H1 (cell line): ENCODE results near the gene NLK. TPM values are rescaled to one million over a fixed set of nuclear protein-coding genes. Genes with fewer than 3 reads are reported as not detected.

ENCODE experiments used
- CTCF ChIA-PET: fragments of 300-600 bp; sonication (Branson Sonifier 250); formaldehyde crosslinking; loops from one replicate; lab custom pipeline; 2021; ENCODE audit not compliant: partially characterized antibody; lab: Charles Lee
- POLR2A ChIA-PET: fragments of 300-600 bp; sonication (Branson Sonifier 250); formaldehyde crosslinking; loops from one replicate; lab custom pipeline; 2021; ENCODE audit warnings: inconsistent platforms; ENCODE audit not compliant: partially characterized antibody; lab: Charles Lee
- DNase-seq, 2 experiments: peaks; one replicate each; pipeline versions ENCODE4 v3.0.0 to v3.0.0-alpha.2; 2010 to 2022; ENCODE audit warnings: low spot score in 2 of 2, low read depth in 1 of 2, mixed read lengths in 1 of 2
- FAIRE-seq: peaks from 2 replicates; lab custom pipeline; 2011; peaks lifted over from hg19 to GRCh38; lab: Jason Lieb, UNC
- H2AFZ ChIP-seq: 2 replicates; pipeline ENCODE4 v1.8.1; 2012; ENCODE audit warnings: low read length, inconsistent platforms
- H2AK5ac ChIP-seq: 2 replicates; pipeline ENCODE4 v1.6.1; 2013; ENCODE audit warnings: low read depth, low read length
- H2BK120ac ChIP-seq: replicated peaks from 2 replicates; pipeline ENCODE3; 2013; ENCODE audit warnings: low read depth, low read length, inconsistent platforms
- H2BK12ac ChIP-seq: 2 replicates; pipeline ENCODE4 v1.6.1; 2013; ENCODE audit warnings: low read depth, low read length
- H2BK15ac ChIP-seq: 2 replicates; pipeline ENCODE4 v1.6.1; 2013; ENCODE audit warnings: low read length
- H2BK20ac ChIP-seq: 2 replicates; pipeline ENCODE4 v1.6.1; 2013; ENCODE audit warnings: low read length
- H2BK5ac ChIP-seq: 2 replicates; pipeline ENCODE4 v1.6.1; 2013; ENCODE audit warnings: low read depth, low read length
- H3K14ac ChIP-seq: 2 replicates; pipeline ENCODE4 v1.6.1; 2013; ENCODE audit warnings: inconsistent platforms; ENCODE audit not compliant: insufficient read length
- H3K18ac ChIP-seq: 2 replicates; pipeline ENCODE4 v1.6.1; 2013; ENCODE audit warnings: low read length; ENCODE audit errors: extremely low read depth
- H3K23ac ChIP-seq: 2 replicates; pipeline ENCODE4 v1.6.1; 2013; ENCODE audit warnings: inconsistent platforms; ENCODE audit not compliant: insufficient read length
- H3K23me2 ChIP-seq: 2 replicates; pipeline ENCODE4 v1.6.1; 2013; ENCODE audit warnings: low read depth, low read length
- H3K27ac ChIP-seq: 2 replicates; pipeline ENCODE4 v1.6.1; 2011; ENCODE audit warnings: low read depth, low read length, inconsistent platforms
- H3K27me3 ChIP-seq, 4 experiments: replicated peaks in 1 of 4; 1 replicate in 1 of 4; 2 replicates in 3 of 4; pipeline versions ENCODE4 v1.6.1 to v1.8.1; 2011 to 2013; ENCODE audit warnings: low read length in 3 of 4, mild to moderate bottlenecking in 3 of 4, inconsistent platforms in 2 of 4, mixed read lengths in 2 of 4, moderate library complexity in 1 of 4; ENCODE audit not compliant: control insufficient read depth in 3 of 4, insufficient read depth in 3 of 4; ENCODE audit errors: extremely low read depth in 1 of 4
- H3K36me3 ChIP-seq, 4 experiments: 2 replicates each; pipeline versions ENCODE4 v1.6.1 to v1.8.1; 2011 to 2013; ENCODE audit warnings: mild to moderate bottlenecking in 4 of 4, low read length in 3 of 4, moderate library complexity in 2 of 4, control low read depth in 1 of 4, inconsistent platforms in 1 of 4; ENCODE audit not compliant: insufficient read depth in 4 of 4, control insufficient read depth in 2 of 4
- H3K4ac ChIP-seq: replicated peaks from 2 replicates; pipeline ENCODE3; 2013; ENCODE audit warnings: low read length, low read depth, mixed read lengths, inconsistent platforms; ENCODE audit not compliant: insufficient read length
- H3K4me1 ChIP-seq, 4 experiments: replicated peaks in 1 of 4; 1 replicate in 1 of 4; 2 replicates in 3 of 4; pipeline versions ENCODE4 v1.6.1 to v1.8.1; 2011 to 2013; ENCODE audit warnings: low read length in 3 of 4, inconsistent platforms in 2 of 4, mixed read lengths in 1 of 4; ENCODE audit not compliant: insufficient read depth in 4 of 4, control insufficient read depth in 3 of 4
- H3K4me2 ChIP-seq, 2 experiments: 2 replicates each; pipeline versions ENCODE4 v1.6.1 to v1.8.1; 2011 to 2013; ENCODE audit warnings: low read depth in 2 of 2, low read length in 2 of 2, control low read depth in 1 of 2, inconsistent platforms in 1 of 2, mild to moderate bottlenecking in 1 of 2; ENCODE audit not compliant: insufficient read depth in 1 of 2
- H3K4me3 ChIP-seq, 4 experiments: fragments of 200-600, 300-600 bp in 1 of 4; sonication (generic), shearing (Covaris generic), sonication (Bioruptor Twin) in 1 of 4; 2 replicates each; pipeline versions ENCODE4 v1.5.1 to v1.8.1; 2011 to 2016; ENCODE audit warnings: low read length in 4 of 4, low read depth in 3 of 4, control low read depth in 2 of 4, inconsistent platforms in 2 of 4, mild to moderate bottlenecking in 2 of 4, mixed read lengths in 1 of 4, moderate library complexity in 1 of 4; ENCODE audit not compliant: insufficient read depth in 2 of 4; ENCODE audit errors: extremely low read depth in 1 of 4
- H3K56ac ChIP-seq: replicated peaks from 2 replicates; pipeline ENCODE3; 2013; ENCODE audit warnings: low read depth, mild to moderate bottlenecking, mixed read lengths, low read length, inconsistent platforms; ENCODE audit not compliant: insufficient read length
- H3K79me1 ChIP-seq: 2 replicates; pipeline ENCODE4 v1.6.1; 2013; ENCODE audit warnings: low read depth, low read length, control low read depth
- H3K79me2 ChIP-seq, 2 experiments: 2 replicates each; pipeline versions ENCODE4 v1.6.1 to v1.8.1; 2012 to 2013; ENCODE audit warnings: low read length in 2 of 2, mild to moderate bottlenecking in 2 of 2, inconsistent platforms in 1 of 2; ENCODE audit not compliant: insufficient read depth in 2 of 2, control insufficient read depth in 1 of 2
- H3K9ac ChIP-seq, 4 experiments: replicated peaks in 1 of 4; 1 replicate in 1 of 4; 2 replicates in 3 of 4; pipeline versions ENCODE4 v1.6.1 to v1.8.1; 2011 to 2013; ENCODE audit warnings: low read depth in 3 of 4, low read length in 3 of 4, control low read depth in 2 of 4, mild to moderate bottlenecking in 2 of 4, moderate library complexity in 2 of 4, inconsistent platforms in 1 of 4; ENCODE audit errors: extremely low read depth in 1 of 4
- H3K9me3 ChIP-seq, 2 experiments: 2 replicates each; pipeline versions ENCODE4 v1.6.1 to v1.8.1; 2012 to 2013; ENCODE audit warnings: mild to moderate bottlenecking in 2 of 2, moderate library complexity in 2 of 2, control low read depth in 1 of 2, inconsistent platforms in 1 of 2, low read depth in 1 of 2, low read length in 1 of 2, mixed read lengths in 1 of 2; ENCODE audit not compliant: insufficient read depth in 2 of 2
- H4K20me1 ChIP-seq, 2 experiments: replicated peaks in 1 of 2; 2 replicates each; pipeline versions ENCODE3 to v1.8.1; 2011 to 2013; ENCODE audit warnings: inconsistent platforms in 2 of 2, low read length in 2 of 2, mild to moderate bottlenecking in 1 of 2; ENCODE audit not compliant: insufficient read depth in 2 of 2, control insufficient read depth in 1 of 2
- H4K5ac ChIP-seq: 2 replicates; pipeline ENCODE4 v1.6.1; 2013; ENCODE audit warnings: low read length, low read depth, mixed read lengths, inconsistent platforms; ENCODE audit not compliant: insufficient read length
- H4K8ac ChIP-seq: 2 replicates; pipeline ENCODE4 v1.8.0; 2013; ENCODE audit warnings: mild to moderate bottlenecking, moderate library complexity, low read length, inconsistent platforms; ENCODE audit not compliant: insufficient read depth; ENCODE audit errors: extremely low read depth
- H4K91ac ChIP-seq: replicated peaks from 2 replicates; pipeline ENCODE3; 2013; ENCODE audit warnings: low read length, mixed read lengths, inconsistent platforms; ENCODE audit not compliant: insufficient read length
- CBX5 ChIP-seq: fragments of 300-800, 300-1000 bp; sonication (generic); IDR thresholded peaks from 2 replicates; pipeline ENCODE4 v1.7.1; 2016; ENCODE audit warnings: antibody characterized with exemption, low read length, low read depth
- CBX8 ChIP-seq: fragments of 300-800, 300-1000 bp; sonication (generic); IDR thresholded peaks from 2 replicates; pipeline ENCODE4 v1.7.1; 2016; ENCODE audit warnings: low read depth, low read length, borderline replicate concordance
- EGR1 ChIP-seq: IDR thresholded peaks from 2 replicates; pipeline ENCODE4 v1.6.1; 2011; ENCODE audit warnings: low read depth, low read length, borderline replicate concordance
- JUN ChIP-seq: IDR thresholded peaks from 2 replicates; pipeline ENCODE4 v1.6.1; 2011; ENCODE audit warnings: low read depth, mild to moderate bottlenecking, improper control_type of control experiment, low read length
- KDM4A ChIP-seq: IDR thresholded peaks from one replicate; pipeline ENCODE4 v1.7.1; 2012; ENCODE audit warnings: low read depth, mild to moderate bottlenecking, moderate library complexity, low read length, inconsistent platforms; ENCODE audit not compliant: severe bottlenecking
- POLR2A ChIP-seq, 2 experiments: IDR thresholded peaks; 1 replicate in 1 of 2; 2 replicates in 1 of 2; pipeline ENCODE4 v1.6.1; 2011; ENCODE audit warnings: low read depth in 2 of 2, low read length in 2 of 2, mild to moderate bottlenecking in 2 of 2; ENCODE audit errors: control extremely low read depth in 1 of 2
- POLR2AphosphoS5 ChIP-seq: IDR thresholded peaks from 2 replicates; pipeline ENCODE4 v1.6.1; 2011; ENCODE audit warnings: low read depth, low read length
- POU5F1 ChIP-seq: IDR thresholded peaks from 2 replicates; pipeline ENCODE4 v1.6.1; 2011; ENCODE audit warnings: low read depth, mild to moderate bottlenecking, low read length, moderate library complexity
- TBP ChIP-seq: IDR thresholded peaks from 2 replicates; pipeline ENCODE4 v1.6.1; 2011; ENCODE audit warnings: low read depth, low read length, improper control_type of control experiment
- WGBS, 2 experiments: shearing (Covaris generic) in 1 of 2; methylation state at CpG; one replicate each; pipeline versions ENCODE4 v1.1.6 to v1.1.7; 2013 to 2015; ENCODE audit warnings: low lambda C conversion rate in 2 of 2, mixed read lengths in 2 of 2, inconsistent platforms in 1 of 2, low coverage in 1 of 2, missing lambda C conversion rate in 1 of 2; ENCODE audit not compliant: insufficient replicate concordance in 2 of 2, insufficient coverage in 1 of 2, insufficient read length in 1 of 2; ENCODE audit errors: extremely low coverage in 1 of 2, missing lambda C conversion rate in 1 of 2; 5-methylcytosine and 5-hydroxymethylcytosine counted together
- polyA plus RNA-seq, 7 experiments: library from polyadenylated mRNA; depleted of rRNA in 3 of 7; stranded (reverse) in 5 of 7; unstranded in 2 of 7; fragments of >200 nt in 5 of 7; fragments of 200-250 nt in 2 of 7; gene quantifications; 1 replicate in 5 of 7; 2 replicates in 1 of 7; 4 replicates in 1 of 7; pipeline versions ENCODE4 v1.2.1 to v1.2.3, GENCODE V29; 2011 to 2013; ENCODE audit warnings: missing spikeins in 2 of 7, mixed read lengths in 2 of 7
- total RNA-seq: library from RNA; stranded (reverse); fragmentation: NEBNext Ultra II Directional; extraction: Animal tissue kit (Norgen Biotek cat#: 25700); gene quantifications from 2 replicates; pipeline ENCODE4 v1.2.1, GENCODE V29; 2021
- TF ChIP-seq, protein P1 (sequence below), 3 experiments: IDR thresholded peaks; 1 replicate in 2 of 3; 2 replicates in 1 of 3; pipeline versions ENCODE4 v1.5.1 to v1.6.1; 2011; ENCODE audit warnings: low read length in 3 of 3, mild to moderate bottlenecking in 3 of 3, inconsistent platforms in 2 of 3, low read depth in 1 of 3, moderate library complexity in 1 of 3; ENCODE audit not compliant: insufficient read depth in 1 of 3; ENCODE audit errors: control extremely low read depth in 1 of 3

The NLK gene
- total and polyA plus RNA-seq, 2 of the 8 experiments (the other 6 are each of a cell fraction or from before 2014, with no cell fraction given): 30.8 to 49.9 TPM

DNA sequence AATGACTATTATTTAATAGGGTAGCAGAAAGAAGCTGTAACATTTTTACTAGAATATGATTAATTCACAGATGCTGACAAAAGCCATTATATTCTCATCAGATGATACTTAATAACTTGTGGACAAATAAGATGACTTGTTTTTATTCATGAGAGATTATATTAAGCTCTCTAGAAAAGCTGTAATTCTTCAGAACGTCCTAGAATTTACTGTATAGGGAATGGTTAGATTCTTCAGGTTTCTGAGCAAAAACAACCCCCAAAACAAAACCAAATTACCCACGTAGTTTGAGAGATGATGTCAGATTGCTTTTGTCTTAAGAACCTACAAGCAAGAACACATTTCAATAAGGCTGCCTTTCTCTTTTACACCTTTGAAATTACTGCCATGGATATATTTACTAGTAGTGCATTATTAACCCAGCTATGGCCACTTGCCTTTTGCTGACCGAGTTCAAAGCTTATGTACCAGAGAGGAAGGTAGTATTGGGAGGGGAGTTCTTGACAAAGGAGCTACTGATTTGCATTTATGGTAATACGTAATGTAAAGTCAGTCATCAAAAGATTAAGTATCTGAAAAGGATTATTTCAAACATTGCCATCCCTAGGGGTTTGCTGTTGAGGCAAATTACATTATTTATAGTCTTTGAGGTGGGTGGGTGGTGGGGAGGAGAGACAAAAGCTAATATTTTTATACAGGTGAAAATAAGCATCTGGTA is 51.7 kb downstream of the NLK start:
- no peak overlapping the region for H2AFZ ChIP-seq
- H3K56ac ChIP-seq: no peak overlapping the region
- no peak overlapping the region for H2BK120ac ChIP-seq
- H2BK5ac ChIP-seq: no peak overlapping the region
- no peak overlapping the region for H4K8ac ChIP-seq
- H2AK5ac ChIP-seq: no peak overlapping the region
- H3K18ac ChIP-seq: no peak overlapping the region
- no peaks in the 10 kb centered on the region; the same call in 1 of the 2 replicates for H3K79me1 ChIP-seq
- H3K23ac ChIP-seq: no peak overlapping the region
- H3K27me3 ChIP-seq: no peaks in the 10 kb centered on the region
- FAIRE-seq (no peak), DNase-seq (no peak)
- H3K14ac ChIP-seq: no peak overlapping the region
- peaks cover 0 to 2% of the 10 kb centered on the region in 2 experiments for H4K20me1 ChIP-seq
- CTCF ChIA-PET: no interaction called here
- no peak overlapping the region for H4K5ac ChIP-seq
- no peak overlapping the region for H4K91ac ChIP-seq
- no peak overlapping the region for H2BK20ac ChIP-seq
- H3K9ac ChIP-seq: no peak overlapping the region
- H3K4me3 ChIP-seq: no peak overlapping the region
- POLR2A ChIA-PET: interaction anchor here (0.7 to 1.9 kb wide), 14 partner anchors 12 to 200 kb away, joined by 3 to 8 read pairs (median 4); no protein-coding TSS in a partner anchor
- 0 out of 4 replicates have a peak, but pooled peaks cover 0 to 7% of the 10 kb centered on the region in 2 experiments for H3K9me3 ChIP-seq
- peaks cover 0 to 23% (median 3%) of the 10 kb centered on the region in 4 experiments; a peak in 4 of 7 replicates for H3K4me1 ChIP-seq
- H3K36me3 ChIP-seq: no peaks in the 10 kb centered on the region; a peak in 1 of 8 replicates
- H3K79me2 ChIP-seq: peaks cover 0 to 94% of the 10 kb centered on the region in 2 experiments; a peak in 3 of 4 replicates
- no peak overlapping the region for H3K27ac ChIP-seq
- H2BK12ac ChIP-seq: no peak overlapping the region
- 49% methylated on average over 4 of the region's 4 CpGs; no CpG with 5 or more reads in 1 of the 2 experiments for WGBS, 2 experiments
- H3K23me2 ChIP-seq: no peaks in the 10 kb centered on the region
- H3K4me2 ChIP-seq: no peak overlapping the region
- H3K4ac ChIP-seq: no peak overlapping the region
- H2BK15ac ChIP-seq: no peak overlapping the region
- TF ChIP-seq, protein P1, sequence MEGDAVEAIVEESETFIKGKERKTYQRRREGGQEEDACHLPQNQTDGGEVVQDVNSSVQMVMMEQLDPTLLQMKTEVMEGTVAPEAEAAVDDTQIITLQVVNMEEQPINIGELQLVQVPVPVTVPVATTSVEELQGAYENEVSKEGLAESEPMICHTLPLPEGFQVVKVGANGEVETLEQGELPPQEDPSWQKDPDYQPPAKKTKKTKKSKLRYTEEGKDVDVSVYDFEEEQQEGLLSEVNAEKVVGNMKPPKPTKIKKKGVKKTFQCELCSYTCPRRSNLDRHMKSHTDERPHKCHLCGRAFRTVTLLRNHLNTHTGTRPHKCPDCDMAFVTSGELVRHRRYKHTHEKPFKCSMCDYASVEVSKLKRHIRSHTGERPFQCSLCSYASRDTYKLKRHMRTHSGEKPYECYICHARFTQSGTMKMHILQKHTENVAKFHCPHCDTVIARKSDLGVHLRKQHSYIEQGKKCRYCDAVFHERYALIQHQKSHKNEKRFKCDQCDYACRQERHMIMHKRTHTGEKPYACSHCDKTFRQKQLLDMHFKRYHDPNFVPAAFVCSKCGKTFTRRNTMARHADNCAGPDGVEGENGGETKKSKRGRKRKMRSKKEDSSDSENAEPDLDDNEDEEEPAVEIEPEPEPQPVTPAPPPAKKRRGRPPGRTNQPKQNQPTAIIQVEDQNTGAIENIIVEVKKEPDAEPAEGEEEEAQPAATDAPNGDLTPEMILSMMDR (IDR thresholded peaks at IDR 0.05; ENCODE audit: control extremely low read depth in 1 of 3, insufficient read depth in 1 of 3, low read depth in 1 of 3, low read length in 3 of 3): no peak
- TF ChIP-seq JUN (no peak), POLR2A (IDR thresholded peaks at IDR 0.05; ENCODE audit: control extremely low read depth in 1 of 2, low read depth in 2 of 2, low read length in 2 of 2) (peak; percentile 32 to 76), CBX8 (no peak), KDM4A (no peak), EGR1 (no peak), POU5F1 (no peak), POLR2AphosphoS5 (peak; percentile 49; the same call in 1 of the 2 replicates), CBX5 (no peak), TBP (peak; percentile 82)
